ENCODE data around the gene MUC6.

MUC6 gene

GRCh38 chr11:1010551-1011319 is 25.8 kb downstream of the MUC6 start:
- in situ Hi-C loops (cut with HindIII; ENCODE audit: low sequenced_read_pairs): no loop called here

- in situ Hi-C loops (cut with HindIII; ENCODE audit: low sequenced_read_pairs): no loop called here
These were observed 26.5 kb downstream of the MUC6 start for GRCh38 chr11:1009991-1010390.

- in situ Hi-C loops (cut with HindIII; ENCODE audit: low sequenced_read_pairs): no loop called here
These were observed 27.1 kb downstream of the MUC6 start for GRCh38 chr11:1009371-1009770.

GRCh38 chr11:1008803-1009145 is 27.7 kb downstream of the MUC6 start:
- in situ Hi-C loops (cut with HindIII; ENCODE audit: low sequenced_read_pairs): no loop called here

- in situ Hi-C loops (cut with HindIII; ENCODE audit: low sequenced_read_pairs): no loop called here
These were observed 28.3 kb downstream of the MUC6 start for GRCh38 chr11:1008001-1008802.

GRCh38 chr11:1007279-1007678 is 29.2 kb downstream of the MUC6 start:
- in situ Hi-C loops (cut with HindIII; ENCODE audit: low sequenced_read_pairs): no loop called here

- in situ Hi-C loops (cut with HindIII; ENCODE audit: low sequenced_read_pairs): no loop called here
These were observed 29.8 kb downstream of the MUC6 start for GRCh38 chr11:1006762-1007161.

GRCh38 chr11:1005928-1006327 is 30.6 kb downstream of the MUC6 start:
- in situ Hi-C loops (cut with HindIII; ENCODE audit: low sequenced_read_pairs): no loop called here

- in situ Hi-C loops (cut with HindIII; ENCODE audit: low sequenced_read_pairs): no loop called here
These were observed 33.4 kb downstream of the MUC6 start for GRCh38 chr11:1003159-1003558.

GRCh38 chr11:1002406-1002984 is 34.0 kb downstream of the MUC6 start:
- in situ Hi-C loops (cut with HindIII; ENCODE audit: low sequenced_read_pairs): no loop called here

GRCh38 chr11:1001617-1002405 is 34.7 kb downstream of the MUC6 start:
- in situ Hi-C loops (cut with HindIII; ENCODE audit: low sequenced_read_pairs): no loop called here

- in situ Hi-C loops (cut with HindIII; ENCODE audit: low sequenced_read_pairs): no loop called here
These were observed 35.9 kb downstream of the MUC6 start for GRCh38 chr11:1000357-1001278.

- in situ Hi-C loops (cut with HindIII; ENCODE audit: low sequenced_read_pairs): loop anchor here (5.0 kb wide), 2 partner anchors 53 to 92 kb away; no protein-coding TSS in a partner anchor
These were observed 37.5 kb downstream of the MUC6 start for GRCh38 chr11:999009-999408.

GRCh38 chr11:997907-998306 is 38.6 kb downstream of the MUC6 start:
- in situ Hi-C loops (cut with HindIII; ENCODE audit: low sequenced_read_pairs): loop anchor here (5.0 kb wide), 2 partner anchors 54 to 91 kb away; no protein-coding TSS in a partner anchor

GRCh38 chr11:996681-997080 is 39.8 kb downstream of the MUC6 start:
- in situ Hi-C loops (cut with HindIII; ENCODE audit: low sequenced_read_pairs): loop anchor here (5.0 kb wide), 2 partner anchors 56 to 89 kb away; no protein-coding TSS in a partner anchor

- in situ Hi-C loops (cut with HindIII; ENCODE audit: low sequenced_read_pairs): loop anchor here (5.0 kb wide), 2 partner anchors 56 to 89 kb away; no protein-coding TSS in a partner anchor
These were observed 40.6 kb downstream of the MUC6 start for GRCh38 chr11:995752-996420.

GRCh38 chr11:995044-995751 is 41.3 kb downstream of the MUC6 start:
- in situ Hi-C loops (cut with HindIII; ENCODE audit: low sequenced_read_pairs): loop anchor here (5.0 kb wide), 2 partner anchors 57 to 88 kb away; no protein-coding TSS in a partner anchor

- in situ Hi-C loops (cut with HindIII; ENCODE audit: low sequenced_read_pairs): no loop called here
These were observed 42.8 kb downstream of the MUC6 start for GRCh38 chr11:993632-994167.

Measured in endothelial cell of hepatic sinusoid (primary cell).